Measurements from ENCODE around the gene IL1RAP.

- TF ChIP-seq CTCF (conservative IDR thresholded peaks at IDR 0.05) (no peak), ZFX (IDR thresholded peaks at IDR 0.05) (no peak)
These were observed 157.8 kb downstream of the IL1RAP start for GRCh38 chr3:190671658-190672057.

All from C4-2B (cell line).